ENCODE data around the gene TEX53. TPM values are rescaled to one million over a fixed set of nuclear protein-coding genes. Genes with fewer than 3 reads are reported as not detected.

The TEX53 gene
- total RNA-seq, 2 experiments from 2014 or later = not detected

DNA sequence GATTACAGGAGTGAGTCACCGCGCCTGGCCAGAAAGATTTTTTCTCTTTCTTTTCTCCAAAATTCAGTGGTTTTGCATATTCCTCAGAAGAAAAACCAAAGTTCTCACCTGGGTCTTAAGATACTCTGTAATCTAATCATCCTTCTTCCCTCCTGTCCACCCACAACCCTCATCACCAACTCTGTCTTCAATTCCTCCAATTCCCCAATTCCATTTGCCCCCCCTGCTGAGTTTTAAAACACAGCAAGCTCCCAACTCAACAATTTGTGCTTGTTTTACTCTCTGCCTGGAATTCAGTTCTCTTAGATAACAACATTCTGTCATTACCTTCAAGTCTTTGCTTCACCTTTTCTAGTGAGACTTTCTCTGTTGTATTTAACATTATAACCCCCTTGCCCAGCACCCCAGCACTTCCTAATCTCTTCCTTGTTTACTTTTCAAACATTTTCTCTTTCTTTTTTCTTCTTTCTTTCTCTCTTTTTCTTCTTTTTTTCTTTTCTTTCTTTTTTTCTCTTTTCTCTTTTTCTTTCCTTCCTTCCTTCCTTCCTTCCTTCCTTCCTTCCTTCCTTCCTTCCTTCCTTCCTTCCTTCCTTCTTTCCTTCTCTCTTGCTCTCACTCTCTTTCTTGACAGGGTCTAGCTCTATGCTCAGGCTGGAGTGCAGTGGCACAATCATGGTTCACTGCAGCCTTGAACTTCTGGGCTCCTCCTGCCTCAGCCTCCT is 16.6 kb upstream of the TEX53 start:
- no peak overlapping the region for H2AFZ ChIP-seq (ENCODE audit: low read length)
- no TSS peak for BruUV-seq (replicated peaks)
- ChIA-PET CTCF (ENCODE audit: unreplicated experiment) (no interaction called here), POLR2A (interaction anchor here (0.6 kb wide), 1 partner anchor 11 kb away, joined by 3 read pairs; no protein-coding TSS in a partner anchor)
- H3K36me3 ChIP-seq (ENCODE audit: insufficient read depth, low read length) = no peaks in the 10 kb centered on the region
- H3K79me2 ChIP-seq (ENCODE audit: insufficient read depth, low read depth, low read length) = no peaks in the 10 kb centered on the region
- intact Hi-C loops (cut with micrococcal nuclease; ENCODE audit: unreplicated experiment) = no loop called here
- no peaks in the 10 kb centered on the region for H3K9me2 ChIP-seq (ENCODE audit: insufficient read depth, low read length)
- no peaks in the 10 kb centered on the region for H4K20me1 ChIP-seq (ENCODE audit: insufficient read depth, low read length)
- TF ChIP-seq EZH2phosphoT487 (IDR thresholded peaks at IDR 0.05; ENCODE audit: borderline replicate concordance, low read depth, low read length) = no peak
- TF ChIP-seq CTCF (conservative IDR thresholded peaks at IDR 0.05; ENCODE audit: low read length) = no peak
- no peak overlapping the region for H3K4me2 ChIP-seq (ENCODE audit: low read length)
- H3K4me1 ChIP-seq (ENCODE audit: insufficient read depth, low read length, poor library complexity, severe bottlenecking) = no peaks in the 10 kb centered on the region
- no peaks in the 10 kb centered on the region for H3K9me3 ChIP-seq (ENCODE audit: low read length)
- DNase-seq (ENCODE audit: low spot score) = no peak
- no peak overlapping the region for H3K4me3 ChIP-seq (ENCODE audit: low read depth, low read length, poor library complexity, severe bottlenecking)
- H3K27ac ChIP-seq (ENCODE audit: low read depth, low read length, poor library complexity, severe bottlenecking) = no peak overlapping the region

GRCh38 chr9:114671605-114672004 is 14.0 kb upstream of the TEX53 start:
- no peak for TF ChIP-seq CTCF (conservative IDR thresholded peaks at IDR 0.05; ENCODE audit: low read length)
- no peak for TF ChIP-seq EZH2phosphoT487 (IDR thresholded peaks at IDR 0.05; ENCODE audit: borderline replicate concordance, low read depth, low read length)
- BruUV-seq (replicated peaks) = no TSS peak
- POLR2A ChIA-PET = interaction anchor here (1.0 kb wide), 1 partner anchor 12 kb away, joined by 3 read pairs; no protein-coding TSS in a partner anchor

GRCh38 chr9:114669961-114670360 is 12.4 kb upstream of the TEX53 start:
- H3K9me3 ChIP-seq (ENCODE audit: low read length) = no peaks in the 10 kb centered on the region
- DNase-seq (ENCODE audit: low spot score) = no peak
- intact Hi-C loops (cut with micrococcal nuclease; ENCODE audit: unreplicated experiment) = no loop called here
- ChIA-PET POLR2A (no interaction called here), CTCF (ENCODE audit: unreplicated experiment) (no interaction called here)
- no peaks in the 10 kb centered on the region for H3K36me3 ChIP-seq (ENCODE audit: insufficient read depth, low read length)
- no peaks in the 10 kb centered on the region for H3K9me2 ChIP-seq (ENCODE audit: insufficient read depth, low read length)
- no peak overlapping the region for H3K4me2 ChIP-seq (ENCODE audit: low read length)
- H3K4me1 ChIP-seq (ENCODE audit: insufficient read depth, low read length, poor library complexity, severe bottlenecking) = no peaks in the 10 kb centered on the region
- TF ChIP-seq CTCF (conservative IDR thresholded peaks at IDR 0.05; ENCODE audit: low read length) (no peak), EZH2phosphoT487 (IDR thresholded peaks at IDR 0.05; ENCODE audit: borderline replicate concordance, low read depth, low read length) (no peak)
- H2AFZ ChIP-seq (ENCODE audit: low read length) = no peak overlapping the region
- no peaks in the 10 kb centered on the region for H4K20me1 ChIP-seq (ENCODE audit: insufficient read depth, low read length)
- no peak overlapping the region for H3K4me3 ChIP-seq (ENCODE audit: low read depth, low read length, poor library complexity, severe bottlenecking)
- H3K27ac ChIP-seq (ENCODE audit: low read depth, low read length, poor library complexity, severe bottlenecking) = no peak overlapping the region
- no peaks in the 10 kb centered on the region for H3K79me2 ChIP-seq (ENCODE audit: insufficient read depth, low read depth, low read length)
- no TSS peak for BruUV-seq (replicated peaks)

More at GRCh38 chr9:114671605-114672004, 14.0 kb upstream of the TEX53 start:
- Histone ChIP-seq H3K36me3 (ENCODE audit: insufficient read depth, low read length) (no peaks in the 10 kb centered on the region), H3K4me1 (ENCODE audit: insufficient read depth, low read length, poor library complexity, severe bottlenecking) (no peaks in the 10 kb centered on the region), H3K9me3 (ENCODE audit: low read length) (no peaks in the 10 kb centered on the region), H2AFZ (ENCODE audit: low read length) (no peak overlapping the region), H3K4me2 (ENCODE audit: low read length) (no peak overlapping the region), H3K27ac (ENCODE audit: low read depth, low read length, poor library complexity, severe bottlenecking) (no peak overlapping the region), H3K79me2 (ENCODE audit: insufficient read depth, low read depth, low read length) (no peaks in the 10 kb centered on the region), H4K20me1 (ENCODE audit: insufficient read depth, low read length) (no peaks in the 10 kb centered on the region), H3K9me2 (ENCODE audit: insufficient read depth, low read length) (no peaks in the 10 kb centered on the region), H3K4me3 (ENCODE audit: low read depth, low read length, poor library complexity, severe bottlenecking) (no peak overlapping the region)
- no peak for DNase-seq (ENCODE audit: low spot score)
- intact Hi-C loops (cut with micrococcal nuclease; ENCODE audit: unreplicated experiment) = no loop called here
- CTCF ChIA-PET (ENCODE audit: unreplicated experiment) = no interaction called here

Measured in OCI-LY7 (cell line).